GM20000 (cell line): Measurements from ENCODE around the gene INCA1.

Experiments used
- DNase-seq: peaks from one replicate; pipeline ENCODE4 v3.0.0; 2012; ENCODE audit warnings: low spot score
- CTCF ChIP-seq: IDR thresholded peaks from 2 replicates; pipeline ENCODE4 v1.5.1; 2012; ENCODE audit warnings: mild to moderate bottlenecking, control low read depth; ENCODE audit errors: extremely low read depth, missing control alignments

The INCA1 gene

GRCh38 chr17:4940555-4941318 lies 56.6 kb downstream of the INCA1 start:
- DNase-seq, result no peak
- TF ChIP-seq CTCF, result no peak

- DNase-seq, result peak; percentile 98
- no peak for TF ChIP-seq CTCF
Measured at GRCh38 chr17:4939796-4940554, 57.3 kb downstream of the INCA1 start, which contains the start of the genes RNF167 and SLC25A11. TSS of gene RNF167 (plus strand) at chr17:4940268. CDS start at chr17:4940910, 642 bp downstream. TSS of gene SLC25A11 (minus strand) at chr17:4940046. CDS start at chr17:4939910, 136 bp downstream.

GRCh38 chr17:4939546-4939795 lies 57.9 kb downstream of the INCA1 start:
- no peak for DNase-seq
- no peak for TF ChIP-seq CTCF

- no peak for TF ChIP-seq CTCF
- no peak for DNase-seq
Measured at GRCh38 chr17:4938688-4939545, 58.4 kb downstream of the INCA1 start.
